ENCODE measurements around the gene METRNL. TPM values are rescaled to one million over a fixed set of nuclear protein-coding genes. Genes with fewer than 3 reads are reported as not detected.
"Not testable (repeated sequence)": the region's sequence is repeated elsewhere in the genome, so short reads cannot be mapped to it uniquely, and the experiment has no call there.

METRNL gene
- total RNA-seq, 1 donor = 47.1 TPM

DNA sequence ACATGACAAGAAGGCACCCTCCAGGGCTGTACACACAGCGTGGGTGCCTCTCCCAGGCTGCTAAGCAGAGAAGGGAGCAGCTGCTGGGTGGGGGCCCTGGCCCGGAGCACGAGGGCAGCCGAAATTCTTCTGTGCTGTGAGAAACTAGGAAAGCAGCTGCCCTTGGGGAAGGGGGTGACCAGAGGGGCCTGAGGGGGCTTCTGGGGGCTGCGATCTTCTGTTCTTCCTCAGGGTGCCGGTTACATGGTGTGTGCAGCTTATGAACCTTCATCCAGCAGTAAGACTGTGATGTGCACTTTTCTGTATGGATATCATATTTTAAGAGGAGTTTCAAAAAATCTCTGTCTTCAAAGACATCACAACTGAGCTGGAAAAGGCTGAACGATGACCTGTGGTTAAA is 43.2 kb upstream of the METRNL start:
- TF ChIP-seq, protein P1, sequence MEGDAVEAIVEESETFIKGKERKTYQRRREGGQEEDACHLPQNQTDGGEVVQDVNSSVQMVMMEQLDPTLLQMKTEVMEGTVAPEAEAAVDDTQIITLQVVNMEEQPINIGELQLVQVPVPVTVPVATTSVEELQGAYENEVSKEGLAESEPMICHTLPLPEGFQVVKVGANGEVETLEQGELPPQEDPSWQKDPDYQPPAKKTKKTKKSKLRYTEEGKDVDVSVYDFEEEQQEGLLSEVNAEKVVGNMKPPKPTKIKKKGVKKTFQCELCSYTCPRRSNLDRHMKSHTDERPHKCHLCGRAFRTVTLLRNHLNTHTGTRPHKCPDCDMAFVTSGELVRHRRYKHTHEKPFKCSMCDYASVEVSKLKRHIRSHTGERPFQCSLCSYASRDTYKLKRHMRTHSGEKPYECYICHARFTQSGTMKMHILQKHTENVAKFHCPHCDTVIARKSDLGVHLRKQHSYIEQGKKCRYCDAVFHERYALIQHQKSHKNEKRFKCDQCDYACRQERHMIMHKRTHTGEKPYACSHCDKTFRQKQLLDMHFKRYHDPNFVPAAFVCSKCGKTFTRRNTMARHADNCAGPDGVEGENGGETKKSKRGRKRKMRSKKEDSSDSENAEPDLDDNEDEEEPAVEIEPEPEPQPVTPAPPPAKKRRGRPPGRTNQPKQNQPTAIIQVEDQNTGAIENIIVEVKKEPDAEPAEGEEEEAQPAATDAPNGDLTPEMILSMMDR (IDR thresholded peaks at IDR 0.05; ENCODE audit: insufficient read depth, low read depth, low read length) = no peak
- H3K4me3 ChIP-seq (ENCODE audit: low read depth, low read length) = no peak overlapping the region
- DNase-seq (ENCODE audit: low read depth) = no peak

DNA sequence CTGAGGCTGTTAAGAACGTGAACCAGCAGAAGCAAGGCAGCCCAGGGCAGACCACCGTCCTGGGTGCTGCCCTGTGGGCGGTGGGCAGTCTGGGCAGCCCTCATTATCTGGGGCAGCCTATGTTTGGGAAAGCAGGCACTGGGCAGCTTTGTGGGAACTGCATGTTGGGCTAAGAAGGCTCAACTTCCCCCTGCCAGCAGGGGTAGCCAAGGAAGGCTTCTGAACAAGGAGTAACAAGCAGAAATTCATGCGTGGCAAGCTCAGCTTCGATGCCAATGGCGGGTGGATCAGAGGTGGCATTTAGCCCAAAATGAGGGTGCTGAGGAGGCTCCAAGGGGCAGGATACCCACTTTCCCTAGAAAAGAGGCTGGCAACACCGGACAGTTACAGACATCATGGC is 42.7 kb upstream of the METRNL start:
- TF ChIP-seq, protein P1 (IDR thresholded peaks at IDR 0.05; ENCODE audit: insufficient read depth, low read depth, low read length) = no peak
- no peak overlapping the region for H3K4me3 ChIP-seq (ENCODE audit: low read depth, low read length)
- DNase-seq (ENCODE audit: low read depth) = no peak

DNA sequence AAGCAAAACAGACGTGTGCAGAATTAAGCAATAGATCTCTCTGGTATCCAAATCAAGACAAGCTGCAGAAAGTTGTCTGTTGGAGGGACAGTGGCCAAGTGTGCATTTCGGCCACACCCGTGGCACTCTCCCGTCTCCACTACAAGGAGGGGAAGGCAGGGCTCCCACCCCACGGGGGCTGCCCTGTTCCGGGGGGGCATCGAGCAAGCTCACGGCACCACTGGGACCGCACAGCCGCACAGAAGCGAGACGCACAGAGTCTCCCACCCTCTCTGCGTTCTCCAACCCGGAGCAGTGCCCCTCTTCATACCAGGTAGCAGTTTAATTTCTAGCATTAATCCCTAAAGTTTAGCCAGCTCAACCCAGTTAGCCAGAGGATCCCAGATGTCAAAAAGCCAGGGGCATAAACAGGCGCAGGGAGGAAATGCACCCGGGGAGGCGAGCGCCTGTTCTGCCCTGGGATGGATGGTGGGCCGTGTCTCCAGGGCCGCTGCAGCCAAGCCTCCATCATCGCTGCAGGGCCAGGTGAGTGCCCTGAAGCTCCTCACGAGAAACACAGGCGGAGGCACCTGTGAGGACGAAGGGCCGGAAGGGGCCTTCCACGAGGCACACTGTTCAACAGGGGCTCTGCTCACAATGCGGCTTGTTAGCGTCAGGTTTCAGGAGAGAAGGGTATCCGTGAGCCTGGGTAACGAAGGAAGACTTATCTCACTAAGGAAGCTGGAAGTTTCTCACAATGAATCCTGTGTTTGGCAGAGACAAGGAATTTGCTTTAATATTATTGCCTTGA is 42.1 kb upstream of the METRNL start:
- no peak overlapping the region for H3K4me3 ChIP-seq (ENCODE audit: low read depth, low read length)
- TF ChIP-seq, protein P1 (IDR thresholded peaks at IDR 0.05; ENCODE audit: insufficient read depth, low read depth, low read length) = no peak
- no peak for DNase-seq (ENCODE audit: low read depth)

DNA sequence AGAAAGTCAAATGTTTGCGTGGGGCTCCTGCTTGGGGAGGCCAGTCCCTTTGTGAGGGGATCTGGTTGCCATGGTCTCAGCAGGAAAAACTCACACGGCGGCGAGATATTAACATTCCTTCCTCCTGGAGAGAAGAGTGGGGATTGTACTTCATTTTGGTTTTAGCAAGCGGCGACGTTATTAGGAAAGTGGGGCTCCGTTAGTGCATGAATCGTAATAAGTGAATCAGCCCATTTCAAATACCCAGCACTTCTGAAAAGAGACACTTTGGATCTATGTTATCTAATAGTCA is 41.6 kb upstream of the METRNL start:
- no peak for DNase-seq (ENCODE audit: low read depth)
- TF ChIP-seq, protein P1 (IDR thresholded peaks at IDR 0.05; ENCODE audit: insufficient read depth, low read depth, low read length) = no peak

DNA sequence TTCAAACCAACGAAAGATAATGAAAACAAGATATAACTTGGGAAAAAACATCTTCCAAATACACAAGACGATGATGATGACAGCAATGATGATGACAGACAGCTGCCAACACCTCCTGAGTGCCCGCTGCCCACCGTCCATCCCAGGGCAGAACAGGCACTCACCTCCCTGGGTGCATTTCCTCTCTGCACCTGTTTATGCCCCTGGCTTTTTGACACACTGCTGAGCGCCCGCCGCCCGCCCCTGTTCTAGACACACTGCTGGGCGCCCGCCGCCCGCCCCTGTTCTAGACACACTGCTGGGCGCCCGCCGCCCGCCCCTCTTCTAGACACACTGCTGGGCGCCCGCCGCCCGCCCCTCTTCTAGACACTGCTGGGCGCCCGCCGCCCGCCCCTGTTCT is 40.4 kb upstream of the METRNL start:
- not testable (repeated sequence) for DNase-seq (ENCODE audit: low read depth); H3K4me3 ChIP-seq (ENCODE audit: low read depth, low read length)

More for the DNA sequence above, 41.6 kb upstream of the METRNL start:
- no peak overlapping the region for H3K4me3 ChIP-seq (ENCODE audit: low read depth, low read length)

DNA sequence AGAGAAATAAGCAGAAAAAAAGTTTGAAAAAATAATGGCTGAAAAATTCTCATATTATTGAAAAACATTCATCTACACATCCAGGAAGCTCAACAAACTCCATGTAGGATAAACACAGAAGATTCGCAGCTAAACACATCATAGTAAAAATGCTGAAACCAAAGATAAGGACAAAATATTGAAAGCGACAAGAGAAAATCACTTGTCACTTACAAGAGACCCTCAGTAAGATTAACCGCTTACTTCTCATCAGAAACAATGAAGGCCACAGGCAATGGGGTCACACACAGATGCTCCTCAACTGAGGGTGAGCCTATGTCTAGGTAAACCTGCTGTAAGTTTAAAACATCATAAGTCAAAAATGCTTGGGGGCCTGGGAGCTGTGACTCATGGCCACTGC is 38.1 kb upstream of the METRNL start:
- no peak for DNase-seq (ENCODE audit: low read depth)
- no peak overlapping the region for H3K4me3 ChIP-seq (ENCODE audit: low read depth, low read length)
- TF ChIP-seq, protein P1 (IDR thresholded peaks at IDR 0.05; ENCODE audit: insufficient read depth, low read depth, low read length) = no peak

DNA sequence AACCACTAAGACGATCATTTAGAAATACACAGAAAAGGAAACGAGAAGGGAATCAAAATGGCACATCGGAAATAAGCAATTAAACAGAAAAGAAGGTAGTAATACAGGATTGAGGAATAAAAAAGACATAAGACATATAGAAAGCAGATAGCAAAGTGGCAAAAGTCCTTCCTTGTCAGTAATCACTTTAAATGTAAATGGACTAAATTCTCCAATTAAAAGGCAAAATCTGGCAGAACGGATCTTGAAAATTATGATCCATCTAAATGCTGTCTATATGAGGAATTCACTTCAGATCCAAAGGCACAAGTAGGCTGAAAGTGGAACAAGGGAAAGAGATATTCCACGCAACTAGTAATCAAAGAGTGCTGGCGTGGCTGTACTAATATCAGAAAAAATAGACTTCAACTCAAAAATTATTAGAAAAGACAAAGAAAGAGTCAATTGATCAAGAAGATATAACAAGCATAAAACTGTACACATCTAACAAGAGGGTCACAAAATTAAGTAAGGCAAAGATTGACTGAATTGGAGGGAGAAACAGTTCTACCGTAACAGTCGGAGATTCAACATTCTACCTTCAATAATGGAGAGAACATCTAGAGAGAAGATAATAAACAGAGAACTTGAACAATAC is 36.8 kb upstream of the METRNL start:
- TF ChIP-seq, protein P1 (IDR thresholded peaks at IDR 0.05; ENCODE audit: insufficient read depth, low read depth, low read length) = no peak
- H3K4me3 ChIP-seq (ENCODE audit: low read depth, low read length) = no peak overlapping the region
- no peak for DNase-seq (ENCODE audit: low read depth)

DNA sequence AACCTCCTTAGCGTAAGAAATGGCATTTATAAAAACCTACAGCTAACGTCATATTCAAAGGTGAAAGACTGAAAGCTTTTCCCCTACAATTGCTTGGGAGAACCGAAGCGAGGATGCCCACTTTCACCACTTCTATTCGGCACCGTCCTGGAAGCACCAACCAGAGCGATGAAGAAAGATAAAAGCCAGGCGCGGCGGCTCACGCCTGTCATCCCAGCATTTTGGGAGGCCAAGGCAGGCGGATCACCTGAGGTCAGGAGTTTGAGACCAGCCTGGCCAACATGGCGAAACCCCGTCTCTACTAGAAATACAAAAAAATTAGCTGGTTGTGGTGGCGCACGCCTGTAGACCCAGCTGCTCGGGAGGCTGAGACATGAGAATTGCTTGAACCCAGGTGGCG is 34.9 kb upstream of the METRNL start:
- not testable (repeated sequence) for DNase-seq (ENCODE audit: low read depth); H3K4me3 ChIP-seq (ENCODE audit: low read depth, low read length)
